Gastrocnemius medialis (tissue), 4 donors: ENCODE results near the gene CA6. TPM values are rescaled to one million over a fixed set of nuclear protein-coding genes. Genes with fewer than 3 reads are reported as not detected.
"Not testable (repeated sequence)": the region's sequence is repeated elsewhere in the genome, so short reads cannot be mapped to it uniquely, and the experiment has no call there.

Experiments used
- ATAC-seq, 2 donors: fragments of 150-250 bp; one replicate each; pipeline ENCODE4 v1.9.1; 2016
- DNase-seq, 2 donors: peaks; one replicate each; pipeline ENCODE4 v3.0.0-alpha.2; 2019
- H3K27ac ChIP-seq, 4 donors: fragments of 200-600 bp; sonication (generic); 1 replicate in 1 of 4; 2 replicates in 3 of 4; pipeline ENCODE4 v1.5.1; 2016 to 2018; ENCODE audit warnings: mild to moderate bottlenecking in 2 of 4, moderate library complexity in 1 of 4
- H3K27me3 ChIP-seq, 3 donors: fragments of 200-600 bp; sonication (generic) in 2 of 3; 1 replicate in 1 of 3; 2 replicates in 2 of 3; pipeline versions ENCODE4 v1.5.1 to v1.6.0; 2016 to 2019; ENCODE audit warnings: mild to moderate bottlenecking in 1 of 3, moderate library complexity in 1 of 3
- H3K36me3 ChIP-seq, 2 donors: fragments of 200-600 bp; sonication (generic) in 1 of 2; one replicate each; pipeline ENCODE4 v1.5.1; 2017 to 2018
- H3K4me1 ChIP-seq, 2 donors: fragments of 200-600 bp; sonication (generic) in 1 of 2; one replicate each; pipeline ENCODE4 v1.5.1; 2016 to 2017; ENCODE audit warnings: mild to moderate bottlenecking in 2 of 2
- H3K4me3 ChIP-seq, 4 donors: fragments of 200-600 bp; sonication (generic) in 3 of 4; 1 replicate in 1 of 4; 2 replicates in 3 of 4; pipeline ENCODE4 v1.5.1; 2016 to 2019; ENCODE audit warnings: mild to moderate bottlenecking in 2 of 4
- H3K9me3 ChIP-seq, 3 donors: fragments of 200-600 bp; sonication (generic) in 2 of 3; 1 replicate in 1 of 3; 2 replicates in 2 of 3; pipeline ENCODE4 v1.5.1; 2016 to 2019
- CTCF ChIP-seq, 5 experiments: fragments of 450-650 bp in 3 of 5; fragments of 200-600 bp in 2 of 5; sonication (generic) in 2 of 5; IDR thresholded peaks in 4 of 5; conservative IDR thresholded peaks in 1 of 5; 1 replicate in 4 of 5; 2 replicates in 1 of 5; pipeline ENCODE4 v1.5.1; 2016 to 2019; ENCODE audit warnings: antibody characterized with exemption in 5 of 5, mild to moderate bottlenecking in 3 of 5, moderate library complexity in 3 of 5
- POLR2A ChIP-seq, 2 donors: fragments of 450-650 bp; IDR thresholded peaks; one replicate each; pipeline ENCODE4 v1.6.1; 2017; ENCODE audit warnings: antibody characterized with exemption in 2 of 2, mild to moderate bottlenecking in 2 of 2, moderate library complexity in 2 of 2
- in situ Hi-C, 4 donors: fragments of 200-750 bp; cut with MboI; loops; one replicate each; pipeline versions ENCODE4 v1.15.0 to v1.8.0; 2017; ENCODE audit warnings: low sequenced_read_pairs in 4 of 4
- intact Hi-C: fragments of 100-400 bp; cut with DNase I; formaldehyde crosslinking; loops from one replicate; pipeline ENCODE4 v1.15.1; 2023; ENCODE audit warnings: low total_unique reads
- total RNA-seq, 4 donors: library from RNA; depleted of rRNA; stranded (reverse); fragments of >200 nt; gene quantifications; one replicate each; pipeline versions ENCODE4 v1.1.0 to v1.2.3, GENCODE V29; 2016

CA6 gene
- total RNA-seq, 4 donors from 2014 or later, result not detected

- H3K27me3 ChIP-seq, result no peaks in the 10 kb centered on the region
- in situ Hi-C loops, result loop anchor here in 1 of 4 donors (10.0 kb wide), 1 partner anchor 86 kb away; no protein-coding TSS in a partner anchor
- TF ChIP-seq CTCF (IDR thresholded peaks at IDR 0.05 in 4 of 5, conservative IDR thresholded peaks at IDR 0.05 in 1 of 5) (no peak), POLR2A (IDR thresholded peaks at IDR 0.05) (no peak)
- no peak for DNase-seq
- no peak overlapping the region for H3K27ac ChIP-seq
- H3K4me3 ChIP-seq, result no peak overlapping the region
- no peak for ATAC-seq
- intact Hi-C loops, result no loop called here
- H3K4me1 ChIP-seq, result no peaks in the 10 kb centered on the region
- no peaks in the 10 kb centered on the region for H3K36me3 ChIP-seq
- no peaks in the 10 kb centered on the region for H3K9me3 ChIP-seq
Measured at GRCh38 chr1:9018333-9018732, 72.7 kb downstream of the CA6 start.

- DNase-seq, result no peak
- intact Hi-C loops, result no loop called here
- Histone ChIP-seq H3K27me3 (no peaks in the 10 kb centered on the region), H3K4me1 (no peaks in the 10 kb centered on the region), H3K27ac (no peak overlapping the region), H3K9me3 (no peaks in the 10 kb centered on the region), H3K36me3 (no peaks in the 10 kb centered on the region), H3K4me3 (no peak overlapping the region)
- ATAC-seq, result no peak
- no peak for TF ChIP-seq CTCF (IDR thresholded peaks at IDR 0.05 in 4 of 5, conservative IDR thresholded peaks at IDR 0.05 in 1 of 5)
- no peak for TF ChIP-seq POLR2A (IDR thresholded peaks at IDR 0.05)
- in situ Hi-C loops, result loop anchor here in 1 of 4 donors (10.0 kb wide), 1 partner anchor 85 kb away; no protein-coding TSS in a partner anchor
Measured at GRCh38 chr1:9019896-9020295, 74.2 kb downstream of the CA6 start.

GRCh38 chr1:9020305-9020704 is 74.6 kb downstream of the CA6 start:
- H3K27ac ChIP-seq, result no peak overlapping the region
- ATAC-seq (no peak), DNase-seq (no peak)
- H3K9me3 ChIP-seq, result no peaks in the 10 kb centered on the region
- intact Hi-C loops, result no loop called here
- no peak overlapping the region for H3K4me3 ChIP-seq
- no peaks in the 10 kb centered on the region for H3K27me3 ChIP-seq
- H3K4me1 ChIP-seq, result no peaks in the 10 kb centered on the region
- in situ Hi-C loops, result no loop called here
- no peaks in the 10 kb centered on the region for H3K36me3 ChIP-seq
- TF ChIP-seq POLR2A (IDR thresholded peaks at IDR 0.05), result no peak
- TF ChIP-seq CTCF (IDR thresholded peaks at IDR 0.05 in 4 of 5, conservative IDR thresholded peaks at IDR 0.05 in 1 of 5), result no peak

- intact Hi-C loops, DNase-seq, H3K4me1 ChIP-seq, H3K27me3 ChIP-seq, H3K36me3 ChIP-seq, H3K27ac ChIP-seq, H3K4me3 ChIP-seq, H3K9me3 ChIP-seq, in situ Hi-C loops: not testable (repeated sequence)
- peak; percentile 61 to 73 for ATAC-seq
Measured at GRCh38 chr1:9022026-9022738, 76.5 kb downstream of the CA6 start.

- H3K9me3 ChIP-seq, result no peaks in the 10 kb centered on the region
- intact Hi-C loops (no loop called here), in situ Hi-C loops (no loop called here)
- H3K27me3 ChIP-seq, result no peaks in the 10 kb centered on the region
- no peak for TF ChIP-seq CTCF (IDR thresholded peaks at IDR 0.05 in 4 of 5, conservative IDR thresholded peaks at IDR 0.05 in 1 of 5)
- TF ChIP-seq POLR2A (IDR thresholded peaks at IDR 0.05), result no peak
- no peak overlapping the region for H3K27ac ChIP-seq
- no peak overlapping the region for H3K4me3 ChIP-seq
- H3K36me3 ChIP-seq, result no peaks in the 10 kb centered on the region
- H3K4me1 ChIP-seq, result no peaks in the 10 kb centered on the region
- DNase-seq, result no peak
- no peak for ATAC-seq
Measured at GRCh38 chr1:9022773-9023172, 77.1 kb downstream of the CA6 start.

Other genes starting within 250 kb of the CA6 start
- 100 to 1,000 TPM in 3 of 4 donors, 10 to 100 TPM in 1; 60.8 to 106 (median 102) TPM for gene RERE, start 128.2 kb upstream of the CA6 start, total RNA-seq
- 100 to 1,000 TPM; 112 to 354 (median 209) TPM for gene ENO1, start 67.2 kb upstream of the CA6 start, total RNA-seq
- gene SLC2A7, start 80.6 kb downstream of the CA6 start, total RNA-seq, result not detected
- gene SLC2A5, start 123.8 kb downstream of the CA6 start, total RNA-seq, result 10 to 100 TPM; 11.2 to 34.5 (median 22.8) TPM
- gene GPR157, start 183.2 kb downstream of the CA6 start, total RNA-seq, result 10 to 100 TPM; 12.9 to 38.1 (median 18.9) TPM